RWPE1 (cell line): ENCODE measurements around the gene FASTKD1.
A peak's percentile ranks its signal among the peaks of the same experiment; 100 is the strongest.
"Not testable (repeated sequence)": the region's sequence is repeated elsewhere in the genome, so short reads cannot be mapped to it uniquely, and the experiment has no call there.

ENCODE experiments used
- CTCF ChIA-PET: fragments of 350-600 bp; sonication (Branson Sonifier 250); formaldehyde crosslinking; extraction: SDS; loops from one replicate; lab custom pipeline; 2021; lab: Yijun Ruan, JAX
- POLR2A ChIA-PET: fragments of 400-600 bp; formaldehyde crosslinking; extraction: SDS; loops from one replicate; lab custom pipeline; 2020; ENCODE audit warnings: antibody characterized with exemption; ENCODE audit not compliant: low non-redundant PET; lab: Yijun Ruan, JAX
- DNase-seq: peaks from one replicate; pipeline ENCODE4 v3.0.0; 2012; ENCODE audit warnings: low spot score
- H3K27ac ChIP-seq: fragments of 450-650 bp; 2 replicates; pipeline ENCODE4 v1.5.1; 2017
- CTCF ChIP-seq: fragments of 450-650 bp; conservative IDR thresholded peaks from 2 replicates; pipeline ENCODE4 v1.5.1; 2017; ENCODE audit warnings: low read depth, mild to moderate bottlenecking

The FASTKD1 gene

GRCh38 chr2:169573160-169573973, at the start of gene FASTKD1:
Gene FASTKD1, minus strand, starts transcription at chr2:169573865. Its CDS starts 1,836 bp downstream, at chr2:169572029.
- ChIA-PET POLR2A (interaction anchor here (0.9 kb wide), 1 partner anchor 12 kb away, joined by 3 read pairs; no protein-coding TSS in a partner anchor), CTCF (interaction anchor here (0.6 to 0.8 kb wide), 2 partner anchors 10 to 296 kb away, joined by 3 to 5 read pairs; no protein-coding TSS in a partner anchor)
- DNase-seq, result peak; percentile 87
- peak within 1 kb of the TSS; percentile 78 for H3K27ac ChIP-seq
- no peak for TF ChIP-seq CTCF

GRCh38 chr2:169623235-169623634, 49.6 kb upstream of the FASTKD1 start:
- no peak overlapping the region for H3K27ac ChIP-seq
- CTCF ChIA-PET, result no interaction called here
- POLR2A ChIA-PET, result no interaction called here
- no peak for TF ChIP-seq CTCF
- no peak for DNase-seq

GRCh38 chr2:169620509-169620908, 46.8 kb upstream of the FASTKD1 start:
- no peak overlapping the region for H3K27ac ChIP-seq
- DNase-seq, result no peak
- POLR2A ChIA-PET, result no interaction called here
- TF ChIP-seq CTCF, result no peak
- CTCF ChIA-PET, result no interaction called here

GRCh38 chr2:169619946-169620345, 46.3 kb upstream of the FASTKD1 start:
- H3K27ac ChIP-seq, result no peak overlapping the region
- no peak for TF ChIP-seq CTCF
- ChIA-PET CTCF (no interaction called here), POLR2A (no interaction called here)
- DNase-seq, result no peak

GRCh38 chr2:169615982-169616381, 42.3 kb upstream of the FASTKD1 start:
- H3K27ac ChIP-seq, DNase-seq, POLR2A ChIA-PET, CTCF ChIA-PET: not testable (repeated sequence)

- no peak overlapping the region for H3K27ac ChIP-seq
- ChIA-PET POLR2A (no interaction called here), CTCF (interaction anchor here (0.7 kb wide), 1 partner anchor 230 kb away, joined by 4 read pairs; no protein-coding TSS in a partner anchor)
- DNase-seq, result no peak
- TF ChIP-seq CTCF, result no peak
Observed at GRCh38 chr2:169613876-169614275, 40.2 kb upstream of the FASTKD1 start.

- DNase-seq, result no peak
- CTCF ChIA-PET, result interaction anchor here (0.7 kb wide), 1 partner anchor 30 kb away, joined by 4 read pairs; no protein-coding TSS in a partner anchor
- no peak for TF ChIP-seq CTCF
- H3K27ac ChIP-seq, result no peak overlapping the region
- POLR2A ChIA-PET, result no interaction called here
Observed at GRCh38 chr2:169609264-169609663, 35.6 kb upstream of the FASTKD1 start.
